SK-MEL-5 (cell line): ENCODE results near the gene PCDH1. TPM values are rescaled to one million over a fixed set of nuclear protein-coding genes. Genes with fewer than 3 reads are reported as not detected.

Experiments used
- DNase-seq: peaks from one replicate; pipeline ENCODE4 v3.0.0-alpha.2; 2016; ENCODE audit warnings: low read depth, low spot score
- in situ Hi-C: cut with HindIII; loops from 2 replicates; pipeline ENCODE4 v1.10.0; 2016; ENCODE audit warnings: low sequenced_read_pairs, high pct_unique_total_duplicates, low pct_unique_long_range_greater_than_20kb
- total RNA-seq: library from RNA; depleted of rRNA; stranded (reverse); fragments of >200 nt; shearing (Covaris generic); gene quantifications from 2 replicates; pipeline ENCODE4 v1.2.3, GENCODE V29; 2014; rRNA removed

Gene PCDH1
- total RNA-seq, 1 experiment from 2014 or later, result 2.7 TPM

GRCh38 chr5:141809380-141810096 lies 68.7 kb downstream of the PCDH1 start:
- in situ Hi-C loops, result no loop called here
- no peak for DNase-seq

- in situ Hi-C loops, result no loop called here
- DNase-seq, result no peak
These were observed 69.4 kb downstream of the PCDH1 start for GRCh38 chr5:141808857-141809256.

- in situ Hi-C loops, result no loop called here
These were observed 70.5 kb downstream of the PCDH1 start for GRCh38 chr5:141807732-141808131.

GRCh38 chr5:141807329-141807728 lies 70.9 kb downstream of the PCDH1 start:
- DNase-seq, result no peak
- in situ Hi-C loops, result no loop called here

More at GRCh38 chr5:141807732-141808131, 70.5 kb downstream of the PCDH1 start:
- DNase-seq, result no peak

- in situ Hi-C loops, result no loop called here
- DNase-seq, result no peak
These were observed 71.6 kb downstream of the PCDH1 start for GRCh38 chr5:141806626-141807025.

GRCh38 chr5:141805874-141806595 lies 72.2 kb downstream of the PCDH1 start:
- DNase-seq, result no peak
- in situ Hi-C loops, result no loop called here

GRCh38 chr5:141804475-141804874 lies 73.7 kb downstream of the PCDH1 start:
- in situ Hi-C loops, result no loop called here
- DNase-seq, result no peak

Other genes starting within 250 kb of the PCDH1 start
- 45.2 and 55.1 TPM in 2 replicates for gene HDAC3, start 241.6 kb downstream of the PCDH1 start, total RNA-seq
- gene RELL2, start 241.4 kb downstream of the PCDH1 start, total RNA-seq, result 6.2 and 7.9 TPM in 2 replicates
- 12.6 and 17.4 TPM in 2 replicates for gene FCHSD1, start 227.0 kb downstream of the PCDH1 start, total RNA-seq
- gene ARAP3, start 196.2 kb downstream of the PCDH1 start, total RNA-seq, result 0.48 and 1.0 TPM in 2 replicates
- 67.1 and 74.3 TPM in 2 replicates for gene DELE1, start 45.5 kb upstream of the PCDH1 start, total RNA-seq
- not detected in 2 replicates for gene PCDH12, start 79.8 kb upstream of the PCDH1 start, total RNA-seq
- 213 and 228 TPM in 2 replicates for gene RNF14, start 90.7 kb upstream of the PCDH1 start, total RNA-seq
- gene GNPDA1, start 134.6 kb upstream of the PCDH1 start, total RNA-seq, result 206 and 211 TPM in 2 replicates
- gene NDFIP1, start 230.4 kb upstream of the PCDH1 start, total RNA-seq, result 38.6 and 41.8 TPM in 2 replicates